Measurements from ENCODE around the gene ZSCAN31.
A peak's percentile ranks its signal among the peaks of the same experiment; 100 is the strongest.
"Not testable (repeated sequence)": the region's sequence is repeated elsewhere in the genome, so short reads cannot be mapped to it uniquely, and the experiment has no call there.

ZSCAN31 gene

GRCh38 chr6:28360961-28361360 lies 25.0 kb upstream of the ZSCAN31 start:
- TF ChIP-seq CTCF (IDR thresholded peaks at IDR 0.05) = no peak
- no peak overlapping the region for H3K4me3 ChIP-seq
- no peak overlapping the region for H3K27ac ChIP-seq
- DNase-seq (ENCODE audit: low spot score) = no peak

- not testable (repeated sequence) for H3K4me3 ChIP-seq; H3K27ac ChIP-seq; DNase-seq (ENCODE audit: low spot score)
Observed at GRCh38 chr6:28359562-28359961, 23.6 kb upstream of the ZSCAN31 start.

GRCh38 chr6:28357036-28357435 lies 21.1 kb upstream of the ZSCAN31 start:
- H3K4me3 ChIP-seq = no peak overlapping the region
- H3K27ac ChIP-seq = no peak overlapping the region
- DNase-seq (ENCODE audit: low spot score) = no peak
- no peak for TF ChIP-seq CTCF (IDR thresholded peaks at IDR 0.05)

- H3K4me3 ChIP-seq = peak overlapping the region; percentile 67
- no peak for TF ChIP-seq CTCF (IDR thresholded peaks at IDR 0.05)
Observed at GRCh38 chr6:28356666-28357020, 20.7 kb upstream of the ZSCAN31 start.

GRCh38 chr6:28355743-28356665 lies 20.1 kb upstream of the ZSCAN31 start:
- TF ChIP-seq CTCF (IDR thresholded peaks at IDR 0.05) = peak; percentile 67
- peak; percentile 80 for DNase-seq (ENCODE audit: low spot score)
- Histone ChIP-seq H3K4me3 (peak overlapping the region; percentile 67), H3K27ac (peak overlapping the region; percentile 22 to 80)

More at GRCh38 chr6:28356666-28357020, 20.7 kb upstream of the ZSCAN31 start:
- peak overlapping the region in 1 of 2 donors; percentile 80 for H3K27ac ChIP-seq
- no peak for DNase-seq (ENCODE audit: low spot score)

- DNase-seq (ENCODE audit: low spot score) = no peak
- peak overlapping the region; percentile 22 to 80 for H3K27ac ChIP-seq
- H3K4me3 ChIP-seq = peak overlapping the region; percentile 67
- TF ChIP-seq CTCF (IDR thresholded peaks at IDR 0.05) = no peak
Observed at GRCh38 chr6:28354688-28355554, 19.0 kb upstream of the ZSCAN31 start.

- no peak for TF ChIP-seq CTCF (IDR thresholded peaks at IDR 0.05)
- no peak overlapping the region for H3K4me3 ChIP-seq
- peak overlapping the region in 1 of 2 donors; percentile 80 for H3K27ac ChIP-seq
- no peak for DNase-seq (ENCODE audit: low spot score)
Observed at GRCh38 chr6:28353981-28354676, 18.2 kb upstream of the ZSCAN31 start.

Data from coronary artery (tissue), 2 donors.